ENCODE measurements around the gene CALCB.

DNA sequence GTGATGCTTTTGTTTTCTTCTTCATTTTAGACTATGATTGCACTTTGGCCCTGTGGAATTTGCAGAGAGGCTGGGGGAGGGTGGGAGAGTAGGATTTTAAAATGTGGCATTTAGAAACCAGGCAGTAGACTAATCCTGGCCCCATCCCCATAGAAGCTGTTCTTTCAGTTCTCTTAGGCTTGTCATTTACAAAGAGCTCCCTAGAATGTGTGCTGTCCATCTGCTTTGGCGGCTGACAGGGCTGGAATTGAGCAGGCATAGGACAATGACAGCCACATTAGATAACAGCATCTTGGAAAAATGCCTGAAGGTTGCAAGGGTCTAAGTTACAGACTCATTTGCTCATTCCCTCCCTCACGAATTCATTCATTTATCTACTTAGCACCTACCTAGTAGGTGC lies 51.1 kb downstream of the CALCB start:
- TF ChIP-seq, protein P1, sequence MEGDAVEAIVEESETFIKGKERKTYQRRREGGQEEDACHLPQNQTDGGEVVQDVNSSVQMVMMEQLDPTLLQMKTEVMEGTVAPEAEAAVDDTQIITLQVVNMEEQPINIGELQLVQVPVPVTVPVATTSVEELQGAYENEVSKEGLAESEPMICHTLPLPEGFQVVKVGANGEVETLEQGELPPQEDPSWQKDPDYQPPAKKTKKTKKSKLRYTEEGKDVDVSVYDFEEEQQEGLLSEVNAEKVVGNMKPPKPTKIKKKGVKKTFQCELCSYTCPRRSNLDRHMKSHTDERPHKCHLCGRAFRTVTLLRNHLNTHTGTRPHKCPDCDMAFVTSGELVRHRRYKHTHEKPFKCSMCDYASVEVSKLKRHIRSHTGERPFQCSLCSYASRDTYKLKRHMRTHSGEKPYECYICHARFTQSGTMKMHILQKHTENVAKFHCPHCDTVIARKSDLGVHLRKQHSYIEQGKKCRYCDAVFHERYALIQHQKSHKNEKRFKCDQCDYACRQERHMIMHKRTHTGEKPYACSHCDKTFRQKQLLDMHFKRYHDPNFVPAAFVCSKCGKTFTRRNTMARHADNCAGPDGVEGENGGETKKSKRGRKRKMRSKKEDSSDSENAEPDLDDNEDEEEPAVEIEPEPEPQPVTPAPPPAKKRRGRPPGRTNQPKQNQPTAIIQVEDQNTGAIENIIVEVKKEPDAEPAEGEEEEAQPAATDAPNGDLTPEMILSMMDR (IDR thresholded peaks at IDR 0.05): no peak
- no peak for TF ChIP-seq EZH2 (IDR thresholded peaks at IDR 0.05)
- no peak for TF ChIP-seq EZH2phosphoT487 (IDR thresholded peaks at IDR 0.05)

All from neural progenitor cell (in vitro differentiated cells).